Measurements from ENCODE around the gene B4GALT5.

DNA sequence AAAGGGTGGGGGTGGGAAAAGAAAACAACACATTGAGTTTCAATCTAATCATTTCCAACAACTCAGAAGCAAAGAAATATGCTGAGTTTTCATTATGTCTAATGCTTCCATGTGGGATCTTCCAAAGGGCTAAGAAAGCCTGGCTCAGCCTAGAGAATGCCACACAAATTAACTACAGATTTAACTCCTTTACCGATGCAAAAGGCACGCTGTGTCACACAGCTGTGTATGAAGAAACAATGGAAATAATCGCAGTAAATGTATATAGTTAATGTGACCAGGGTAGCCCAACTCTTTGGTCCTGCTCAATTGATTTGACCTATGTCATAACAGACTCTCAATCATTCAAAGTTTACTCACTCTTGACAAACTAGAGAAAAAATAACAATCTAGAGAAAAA lies 17.8 kb downstream of the B4GALT5 start:
- TF ChIP-seq, protein P1, sequence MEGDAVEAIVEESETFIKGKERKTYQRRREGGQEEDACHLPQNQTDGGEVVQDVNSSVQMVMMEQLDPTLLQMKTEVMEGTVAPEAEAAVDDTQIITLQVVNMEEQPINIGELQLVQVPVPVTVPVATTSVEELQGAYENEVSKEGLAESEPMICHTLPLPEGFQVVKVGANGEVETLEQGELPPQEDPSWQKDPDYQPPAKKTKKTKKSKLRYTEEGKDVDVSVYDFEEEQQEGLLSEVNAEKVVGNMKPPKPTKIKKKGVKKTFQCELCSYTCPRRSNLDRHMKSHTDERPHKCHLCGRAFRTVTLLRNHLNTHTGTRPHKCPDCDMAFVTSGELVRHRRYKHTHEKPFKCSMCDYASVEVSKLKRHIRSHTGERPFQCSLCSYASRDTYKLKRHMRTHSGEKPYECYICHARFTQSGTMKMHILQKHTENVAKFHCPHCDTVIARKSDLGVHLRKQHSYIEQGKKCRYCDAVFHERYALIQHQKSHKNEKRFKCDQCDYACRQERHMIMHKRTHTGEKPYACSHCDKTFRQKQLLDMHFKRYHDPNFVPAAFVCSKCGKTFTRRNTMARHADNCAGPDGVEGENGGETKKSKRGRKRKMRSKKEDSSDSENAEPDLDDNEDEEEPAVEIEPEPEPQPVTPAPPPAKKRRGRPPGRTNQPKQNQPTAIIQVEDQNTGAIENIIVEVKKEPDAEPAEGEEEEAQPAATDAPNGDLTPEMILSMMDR (IDR thresholded peaks at IDR 0.05) = no peak
- no peak for TF ChIP-seq POLR2A (IDR thresholded peaks at IDR 0.05)

All from lower leg skin (tissue), 3 donors.